Measurements from ENCODE around the gene AXDND1.
"Not testable (repeated sequence)": the region's sequence is repeated elsewhere in the genome, so short reads cannot be mapped to it uniquely, and the experiment has no call there.

The AXDND1 gene

GRCh38 chr1:179424610-179425009 is 58.8 kb downstream of the AXDND1 start:
- Mint-ChIP-seq H3K27ac (no peak overlapping the region), H3K9me3 (no peaks in the 10 kb centered on the region), H3K27me3 (no peaks in the 10 kb centered on the region), H3K4me1 (no peaks in the 10 kb centered on the region), H3K36me3 (peaks cover 6% of the 10 kb centered on the region), H3K4me3 (no peak overlapping the region)

GRCh38 chr1:179425186-179425585 is 59.4 kb downstream of the AXDND1 start:
- Mint-ChIP-seq H3K27ac (no peak overlapping the region), H3K9me3 (no peaks in the 10 kb centered on the region), H3K36me3 (peaks cover 6% of the 10 kb centered on the region), H3K27me3 (no peaks in the 10 kb centered on the region), H3K4me3 (no peak overlapping the region), H3K4me1 (no peaks in the 10 kb centered on the region)

- Mint-ChIP-seq H3K4me3 (no peak overlapping the region), H3K27me3 (peaks cover 5% of the 10 kb centered on the region), H3K9me3 (no peaks in the 10 kb centered on the region), H3K36me3 (no peaks in the 10 kb centered on the region), H3K27ac (no peak overlapping the region), H3K4me1 (no peaks in the 10 kb centered on the region)
Observed at GRCh38 chr1:179437171-179437570, 71.4 kb downstream of the AXDND1 start.

GRCh38 chr1:179439646-179440045 is 73.9 kb downstream of the AXDND1 start:
- H3K4me3 Mint-ChIP-seq, H3K36me3 Mint-ChIP-seq: not testable (repeated sequence)

DNA sequence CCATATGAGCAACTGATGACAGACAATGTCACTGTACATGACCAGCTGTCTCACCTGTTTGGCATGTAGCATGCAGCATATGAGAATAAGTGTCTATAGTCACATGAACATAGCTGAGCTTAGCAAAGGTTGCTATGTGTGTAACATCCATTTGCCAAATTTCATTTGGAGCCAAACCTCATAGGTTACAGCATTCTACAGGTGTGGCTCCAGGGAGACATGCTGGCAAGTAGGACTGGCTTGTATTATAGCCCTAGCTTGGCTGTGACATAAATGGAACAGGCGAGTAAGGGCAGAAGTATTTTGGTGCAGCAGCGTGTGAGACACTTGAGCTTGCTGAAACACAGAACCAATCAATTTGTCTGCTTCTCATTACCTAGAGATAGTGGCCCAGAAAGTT is 74.5 kb downstream of the AXDND1 start:
- H3K36me3 Mint-ChIP-seq, H3K27me3 Mint-ChIP-seq, H3K27ac Mint-ChIP-seq, H3K4me1 Mint-ChIP-seq, H3K4me3 Mint-ChIP-seq, H3K9me3 Mint-ChIP-seq: not testable (repeated sequence)

More at GRCh38 chr1:179439646-179440045, 73.9 kb downstream of the AXDND1 start:
- H3K4me1 Mint-ChIP-seq, H3K9me3 Mint-ChIP-seq, H3K27me3 Mint-ChIP-seq, H3K27ac Mint-ChIP-seq: not testable (repeated sequence)

DNA sequence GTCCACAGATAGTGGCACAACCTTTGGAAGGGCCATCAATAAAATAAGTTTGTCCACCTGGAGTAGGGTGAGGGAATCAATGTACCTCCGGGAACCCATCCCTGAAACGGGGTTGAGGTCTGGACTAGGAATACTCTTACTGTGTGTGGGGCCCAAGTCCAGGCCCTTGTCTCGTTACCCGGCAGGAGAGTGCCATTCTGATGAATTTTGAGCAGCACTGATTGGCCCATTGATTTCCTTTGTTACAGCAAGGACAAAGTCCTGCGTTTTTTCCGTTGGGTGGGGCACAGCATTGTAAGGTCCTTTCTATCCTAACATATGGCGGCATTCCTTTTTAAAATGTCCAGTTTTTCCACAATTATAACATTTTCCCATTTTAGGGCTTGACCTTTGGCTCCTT is 75.2 kb downstream of the AXDND1 start:
- H3K27me3 Mint-ChIP-seq = peaks cover 2% of the 10 kb centered on the region

GRCh38 chr1:179441501-179441900 is 75.7 kb downstream of the AXDND1 start:
- H3K9me3 Mint-ChIP-seq = no peaks in the 10 kb centered on the region
- H3K36me3 Mint-ChIP-seq = no peaks in the 10 kb centered on the region
- peaks cover 2% of the 10 kb centered on the region for H3K27me3 Mint-ChIP-seq

More for the DNA sequence above, 75.2 kb downstream of the AXDND1 start:
- Mint-ChIP-seq H3K9me3 (no peaks in the 10 kb centered on the region), H3K4me1 (no peaks in the 10 kb centered on the region), H3K27ac (no peak overlapping the region), H3K36me3 (no peaks in the 10 kb centered on the region), H3K4me3 (no peak overlapping the region)

GRCh38 chr1:179442846-179443245 is 77.1 kb downstream of the AXDND1 start:
- H3K36me3 Mint-ChIP-seq, H3K4me3 Mint-ChIP-seq, H3K27ac Mint-ChIP-seq, H3K27me3 Mint-ChIP-seq, H3K4me1 Mint-ChIP-seq, H3K9me3 Mint-ChIP-seq: not testable (repeated sequence)

More at GRCh38 chr1:179441501-179441900, 75.7 kb downstream of the AXDND1 start:
- H3K4me3 Mint-ChIP-seq = no peak overlapping the region
- H3K27ac Mint-ChIP-seq = no peak overlapping the region
- H3K4me1 Mint-ChIP-seq = no peaks in the 10 kb centered on the region

- Mint-ChIP-seq H3K4me3 (no peak overlapping the region), H3K27ac (no peak overlapping the region), H3K9me3 (no peaks in the 10 kb centered on the region), H3K36me3 (no peaks in the 10 kb centered on the region), H3K27me3 (peaks cover 5% of the 10 kb centered on the region), H3K4me1 (no peaks in the 10 kb centered on the region)
Observed at GRCh38 chr1:179445593-179445992, 79.8 kb downstream of the AXDND1 start.

GRCh38 chr1:179447489-179447888 is 81.7 kb downstream of the AXDND1 start:
- Mint-ChIP-seq H3K36me3 (peaks cover 3% of the 10 kb centered on the region), H3K4me3 (no peak overlapping the region), H3K4me1 (no peaks in the 10 kb centered on the region), H3K27me3 (peaks cover 12% of the 10 kb centered on the region), H3K9me3 (no peaks in the 10 kb centered on the region), H3K27ac (no peak overlapping the region)

GRCh38 chr1:179448437-179449149 is 82.8 kb downstream of the AXDND1 start:
- H3K4me1 Mint-ChIP-seq = no peaks in the 10 kb centered on the region
- no peaks in the 10 kb centered on the region for H3K9me3 Mint-ChIP-seq
- no peak overlapping the region for H3K27ac Mint-ChIP-seq
- H3K4me3 Mint-ChIP-seq = no peak overlapping the region
- H3K36me3 Mint-ChIP-seq = peaks cover 3% of the 10 kb centered on the region
- peaks cover 12% of the 10 kb centered on the region for H3K27me3 Mint-ChIP-seq

DNA sequence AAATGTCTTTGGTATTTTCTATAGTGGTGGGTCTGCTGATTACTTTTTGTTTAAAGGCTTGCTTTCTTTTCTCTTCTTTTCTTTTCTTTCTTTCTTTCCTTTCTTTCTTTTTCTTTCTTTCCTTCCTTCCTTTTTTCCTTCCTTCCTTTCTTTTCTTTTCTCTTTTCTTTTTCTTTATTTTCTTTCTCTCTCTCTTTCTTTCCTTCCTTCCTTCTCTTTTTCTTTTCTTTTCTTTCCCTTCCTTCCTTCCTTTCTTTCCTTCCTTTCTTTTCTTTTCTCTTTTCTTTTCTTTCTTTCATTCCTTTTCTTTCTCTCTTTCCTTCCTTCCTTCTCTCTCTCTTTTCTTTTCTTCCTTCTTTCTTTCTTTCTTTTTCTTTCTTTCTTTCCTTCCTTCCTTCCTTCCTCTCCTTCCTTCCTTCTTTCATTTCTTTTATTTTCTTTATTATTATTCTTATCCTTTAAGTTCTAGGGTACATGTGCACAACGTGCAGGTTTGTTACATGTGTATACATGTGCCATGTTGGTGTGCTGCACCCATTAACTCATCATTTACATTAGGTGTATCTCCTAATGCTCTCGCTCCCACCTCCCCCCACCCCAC is 93.9 kb downstream of the AXDND1 start:
- H3K27ac Mint-ChIP-seq, H3K36me3 Mint-ChIP-seq: not testable (repeated sequence)

GRCh38 chr1:179465661-179466060 is 99.9 kb downstream of the AXDND1 start:
- H3K4me1 Mint-ChIP-seq, H3K9me3 Mint-ChIP-seq, H3K27me3 Mint-ChIP-seq, H3K4me3 Mint-ChIP-seq, H3K36me3 Mint-ChIP-seq, H3K27ac Mint-ChIP-seq: not testable (repeated sequence)

More for the DNA sequence above, 93.9 kb downstream of the AXDND1 start:
- H3K9me3 Mint-ChIP-seq, H3K27me3 Mint-ChIP-seq, H3K4me1 Mint-ChIP-seq, H3K4me3 Mint-ChIP-seq: not testable (repeated sequence)

GRCh38 chr1:179474713-179475112 is 108.9 kb downstream of the AXDND1 start:
- H3K36me3 Mint-ChIP-seq = peaks cover 6% of the 10 kb centered on the region
- H3K27ac Mint-ChIP-seq = no peak overlapping the region
- no peaks in the 10 kb centered on the region for H3K4me1 Mint-ChIP-seq
- peaks cover 4% of the 10 kb centered on the region for H3K27me3 Mint-ChIP-seq
- H3K4me3 Mint-ChIP-seq = no peak overlapping the region
- H3K9me3 Mint-ChIP-seq = peaks cover 13% of the 10 kb centered on the region

DNA sequence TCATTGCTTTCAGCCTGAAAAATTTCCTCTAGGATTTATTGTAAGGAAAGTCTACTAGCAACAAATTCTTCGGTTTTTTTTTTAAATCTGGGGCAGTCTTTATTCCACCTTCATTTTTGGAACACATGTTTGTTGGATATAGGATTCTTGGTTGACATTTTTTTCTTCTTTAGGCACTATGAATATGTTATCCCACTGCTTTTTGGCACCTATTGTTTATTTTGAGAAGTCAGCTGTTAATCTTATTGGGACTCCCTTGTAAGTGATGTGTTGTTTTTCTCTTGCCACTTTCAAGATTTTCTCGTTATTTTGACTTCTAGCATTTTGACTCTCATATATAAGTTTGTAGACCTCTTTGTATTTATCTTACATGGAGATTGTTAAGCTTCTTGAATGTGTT is 110.7 kb downstream of the AXDND1 start:
- Mint-ChIP-seq H3K4me3 (no peak overlapping the region), H3K27ac (no peak overlapping the region), H3K27me3 (peaks cover 4% of the 10 kb centered on the region), H3K4me1 (no peaks in the 10 kb centered on the region), H3K9me3 (peaks cover 13% of the 10 kb centered on the region), H3K36me3 (peaks cover 7% of the 10 kb centered on the region)

DNA sequence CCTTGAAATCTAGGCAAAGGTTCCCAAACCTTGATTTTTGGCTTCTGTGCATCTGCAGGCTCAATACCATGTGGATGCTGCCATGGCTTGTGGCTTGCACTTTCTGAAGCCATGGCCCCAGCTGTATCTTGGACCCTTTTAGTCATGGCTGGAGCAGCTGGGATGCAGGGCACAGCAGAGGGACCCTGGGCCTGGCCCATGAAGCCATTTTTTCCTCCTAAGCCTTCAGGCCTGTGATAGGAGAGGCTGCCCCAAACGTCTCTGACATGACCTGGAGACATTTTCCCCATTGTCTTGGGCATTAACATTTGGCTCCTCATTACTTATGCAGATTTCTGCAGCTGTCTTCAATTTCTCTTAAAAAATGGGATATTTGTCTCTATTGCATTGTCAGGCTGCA is 112.6 kb downstream of the AXDND1 start:
- Mint-ChIP-seq H3K36me3 (peaks cover 7% of the 10 kb centered on the region), H3K27ac (no peak overlapping the region), H3K4me1 (no peaks in the 10 kb centered on the region), H3K27me3 (peaks cover 1% of the 10 kb centered on the region), H3K4me3 (no peak overlapping the region), H3K9me3 (peaks cover 15% of the 10 kb centered on the region)

DNA sequence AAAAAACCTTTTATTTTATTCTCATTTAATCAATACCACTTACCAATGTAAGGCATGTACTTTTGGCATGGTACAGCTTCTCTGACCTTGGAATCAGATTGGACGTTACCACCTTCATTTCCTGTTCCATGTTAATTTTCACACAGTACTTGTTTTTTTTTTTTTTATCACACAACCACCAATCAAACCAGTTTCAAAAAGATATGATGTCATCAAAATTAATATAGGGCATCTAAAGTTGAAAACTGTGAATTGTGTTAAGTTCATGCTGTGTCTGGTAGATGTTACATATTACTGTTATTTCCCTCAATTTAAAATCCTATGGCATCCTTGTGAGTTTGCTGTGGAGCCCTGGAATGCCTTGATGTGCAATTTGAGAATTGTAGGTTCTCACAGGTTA is 124.8 kb downstream of the AXDND1 start:
- no peak overlapping the region for H3K27ac Mint-ChIP-seq
- H3K4me1 Mint-ChIP-seq = no peaks in the 10 kb centered on the region
- no peak overlapping the region for H3K4me3 Mint-ChIP-seq
- H3K9me3 Mint-ChIP-seq = no peaks in the 10 kb centered on the region
- no peaks in the 10 kb centered on the region for H3K36me3 Mint-ChIP-seq
- H3K27me3 Mint-ChIP-seq = no peaks in the 10 kb centered on the region

Data from activated naive CD4-positive, alpha-beta T cell treated with anti-CD3 and anti-CD28 coated beads, Interleukin-2, amount 50 U/mL, for 24 hours (primary cell).